Measurements from ENCODE around the gene RIT2. TPM values are rescaled to one million over a fixed set of nuclear protein-coding genes. Genes with fewer than 3 reads are reported as not detected.

Gene RIT2
- total and polyA plus RNA-seq, 9 donors: not detected

- WGBS, 3 donors: 33 to 46% (median 35%) methylated on average over 1 of the region's 1 CpG
- intact Hi-C loops (cut with DNase I): no loop called here
Measured at GRCh38 chr18:43010611-43011010, 104.9 kb downstream of the RIT2 start.

DNA sequence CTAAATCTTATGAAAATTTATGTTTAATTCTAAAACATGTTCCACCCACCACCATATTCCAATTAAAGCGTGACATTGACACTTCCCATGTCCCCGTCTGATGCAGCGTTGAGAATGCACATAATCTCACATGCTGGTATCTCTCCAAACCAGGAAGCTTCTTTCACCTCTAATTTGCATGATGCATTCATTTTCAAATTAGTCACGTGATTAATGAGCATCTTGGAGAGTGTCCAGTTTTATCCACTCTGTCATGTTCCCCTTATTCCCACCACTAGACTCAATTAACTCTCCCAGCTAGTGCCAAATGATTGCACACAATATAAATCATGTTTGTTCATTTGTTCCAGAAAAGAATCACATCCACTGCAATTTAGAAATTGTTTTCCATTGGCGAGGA lies 105.8 kb downstream of the RIT2 start:
- H3K4me1 ChIP-seq (ENCODE audit: insufficient read depth): no peaks in the 10 kb centered on the region
- intact Hi-C loops (cut with DNase I): no loop called here
- H3K4me3 ChIP-seq: no peak overlapping the region
- H3K27me3 ChIP-seq: no peaks in the 10 kb centered on the region
- 51 to 68% (median 61%) methylated on average over 5 of the region's 5 CpGs for WGBS, 3 donors
- no peaks in the 10 kb centered on the region for H3K9me3 ChIP-seq
- TF ChIP-seq EP300 (IDR thresholded peaks at IDR 0.05) (no peak), POLR2A (IDR thresholded peaks at IDR 0.05) (no peak)
- TF ChIP-seq, protein P1, sequence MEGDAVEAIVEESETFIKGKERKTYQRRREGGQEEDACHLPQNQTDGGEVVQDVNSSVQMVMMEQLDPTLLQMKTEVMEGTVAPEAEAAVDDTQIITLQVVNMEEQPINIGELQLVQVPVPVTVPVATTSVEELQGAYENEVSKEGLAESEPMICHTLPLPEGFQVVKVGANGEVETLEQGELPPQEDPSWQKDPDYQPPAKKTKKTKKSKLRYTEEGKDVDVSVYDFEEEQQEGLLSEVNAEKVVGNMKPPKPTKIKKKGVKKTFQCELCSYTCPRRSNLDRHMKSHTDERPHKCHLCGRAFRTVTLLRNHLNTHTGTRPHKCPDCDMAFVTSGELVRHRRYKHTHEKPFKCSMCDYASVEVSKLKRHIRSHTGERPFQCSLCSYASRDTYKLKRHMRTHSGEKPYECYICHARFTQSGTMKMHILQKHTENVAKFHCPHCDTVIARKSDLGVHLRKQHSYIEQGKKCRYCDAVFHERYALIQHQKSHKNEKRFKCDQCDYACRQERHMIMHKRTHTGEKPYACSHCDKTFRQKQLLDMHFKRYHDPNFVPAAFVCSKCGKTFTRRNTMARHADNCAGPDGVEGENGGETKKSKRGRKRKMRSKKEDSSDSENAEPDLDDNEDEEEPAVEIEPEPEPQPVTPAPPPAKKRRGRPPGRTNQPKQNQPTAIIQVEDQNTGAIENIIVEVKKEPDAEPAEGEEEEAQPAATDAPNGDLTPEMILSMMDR (IDR thresholded peaks at IDR 0.05): no peak
- H3K36me3 ChIP-seq: no peaks in the 10 kb centered on the region
- DNase-seq: no peak
- H3K27ac ChIP-seq: no peak overlapping the region

More at GRCh38 chr18:43010611-43011010, 104.9 kb downstream of the RIT2 start:
- no peaks in the 10 kb centered on the region for H3K9me3 ChIP-seq
- no peak overlapping the region for H3K4me3 ChIP-seq
- H3K4me1 ChIP-seq (ENCODE audit: insufficient read depth): no peaks in the 10 kb centered on the region
- no peak overlapping the region for H3K27ac ChIP-seq
- TF ChIP-seq EP300 (IDR thresholded peaks at IDR 0.05) (no peak), POLR2A (IDR thresholded peaks at IDR 0.05) (no peak)
- TF ChIP-seq, protein P1 (IDR thresholded peaks at IDR 0.05): no peak
- no peaks in the 10 kb centered on the region for H3K27me3 ChIP-seq
- H3K36me3 ChIP-seq: no peaks in the 10 kb centered on the region
- no peak for DNase-seq

DNA sequence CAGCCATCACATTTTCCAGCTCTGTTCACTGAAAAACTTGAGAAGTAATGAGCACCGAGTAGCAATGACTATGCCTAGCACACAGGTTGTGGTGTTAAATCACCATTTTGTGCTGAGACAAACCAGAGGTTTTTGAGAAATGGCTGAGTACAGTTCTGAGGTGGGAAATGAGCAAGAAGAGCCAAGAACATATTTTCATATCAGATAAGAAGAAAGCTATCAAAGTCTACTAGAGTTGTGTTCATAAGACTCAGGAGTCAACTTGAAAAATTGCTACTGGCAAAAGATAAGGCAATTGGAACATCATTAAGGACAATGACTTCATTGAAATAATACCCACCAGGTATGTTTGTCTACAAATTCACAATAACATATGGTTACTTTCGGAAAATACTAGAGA lies 108.1 kb downstream of the RIT2 start:
- 77 to 84% (median 84%) methylated on average over 2 of the region's 2 CpGs for WGBS, 3 donors

DNA sequence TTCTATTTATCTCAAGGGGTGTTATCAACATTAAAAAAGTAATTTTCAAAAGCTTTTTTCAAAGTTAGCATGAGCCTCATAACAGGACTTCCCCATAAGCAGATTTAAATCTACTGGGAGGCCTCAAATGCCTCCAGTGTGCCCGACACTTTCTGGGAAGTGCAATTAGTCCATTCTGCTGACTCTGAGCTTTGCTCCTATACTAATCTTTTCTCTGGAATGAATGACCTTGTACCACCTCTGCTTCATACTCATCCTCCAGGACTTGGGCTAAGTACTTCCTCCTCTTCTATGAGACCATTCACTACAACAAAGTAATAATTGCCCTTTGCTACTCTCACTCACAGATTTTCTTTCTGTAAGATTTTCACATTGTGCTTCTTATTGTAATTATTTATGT lies 111.1 kb downstream of the RIT2 start:
- Histone ChIP-seq H3K27me3 (no peaks in the 10 kb centered on the region), H3K4me1 (ENCODE audit: insufficient read depth) (no peaks in the 10 kb centered on the region), H3K4me3 (no peak overlapping the region), H3K27ac (no peak overlapping the region), H3K36me3 (no peaks in the 10 kb centered on the region), H3K9me3 (no peaks in the 10 kb centered on the region)
- intact Hi-C loops (cut with DNase I): no loop called here
- DNase-seq: no peak
- 83 to 85% (median 85%) methylated on average over 1 of the region's 1 CpG for WGBS, 3 donors
- TF ChIP-seq, protein P1 (IDR thresholded peaks at IDR 0.05): no peak
- TF ChIP-seq POLR2A (IDR thresholded peaks at IDR 0.05) (no peak), EP300 (IDR thresholded peaks at IDR 0.05) (no peak)

More for the DNA sequence above, 108.1 kb downstream of the RIT2 start:
- Histone ChIP-seq H3K27ac (no peak overlapping the region), H3K9me3 (no peaks in the 10 kb centered on the region), H3K36me3 (no peaks in the 10 kb centered on the region), H3K4me3 (no peak overlapping the region), H3K27me3 (no peaks in the 10 kb centered on the region), H3K4me1 (ENCODE audit: insufficient read depth) (no peaks in the 10 kb centered on the region)
- intact Hi-C loops (cut with DNase I): no loop called here
- DNase-seq: no peak
- TF ChIP-seq POLR2A (IDR thresholded peaks at IDR 0.05) (no peak), EP300 (IDR thresholded peaks at IDR 0.05) (no peak)
- TF ChIP-seq, protein P1 (IDR thresholded peaks at IDR 0.05): no peak

All from ovary (tissue), 9 donors.